KG1 (cell line): ENCODE measurements around the gene FAM240A.

ENCODE experiments used
- DNase-seq: peaks from one replicate; lab custom pipeline; 2025; lab: John Stamatoyannopoulos, UW

The FAM240A gene

GRCh38 chr3:46662771-46663551 lies 50.6 kb downstream of the FAM240A start:
- DNase-seq, result no peak

DNA sequence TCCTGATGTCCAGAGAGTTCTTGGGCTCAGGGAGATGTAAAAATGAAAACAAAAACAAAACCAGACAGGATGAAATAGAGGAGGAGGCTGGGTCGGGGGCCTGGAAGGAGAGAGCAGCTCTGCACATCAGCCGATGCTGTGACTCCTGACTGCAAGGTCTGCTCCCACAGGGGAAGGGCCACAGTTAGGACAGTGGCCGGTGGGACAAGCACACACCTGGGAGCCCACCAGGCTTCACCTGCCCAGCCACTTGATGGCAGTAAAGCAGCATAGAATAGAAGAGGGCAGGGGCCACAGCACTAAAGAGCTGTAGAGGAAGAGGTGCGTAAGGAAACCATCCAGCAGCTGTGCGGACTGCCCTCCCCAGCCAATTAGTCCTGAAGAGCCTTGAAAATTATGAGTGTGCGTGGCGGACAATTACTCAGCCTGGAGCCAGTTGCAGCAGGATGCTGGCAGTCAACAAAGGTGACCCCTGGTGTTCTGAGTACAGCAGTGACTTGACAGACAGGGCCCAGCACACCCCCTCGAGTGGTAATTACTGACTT lies 51.3 kb downstream of the FAM240A start:
- no peak for DNase-seq

- no peak for DNase-seq
Measured at GRCh38 chr3:46664188-46664970, 52.1 kb downstream of the FAM240A start.

DNA sequence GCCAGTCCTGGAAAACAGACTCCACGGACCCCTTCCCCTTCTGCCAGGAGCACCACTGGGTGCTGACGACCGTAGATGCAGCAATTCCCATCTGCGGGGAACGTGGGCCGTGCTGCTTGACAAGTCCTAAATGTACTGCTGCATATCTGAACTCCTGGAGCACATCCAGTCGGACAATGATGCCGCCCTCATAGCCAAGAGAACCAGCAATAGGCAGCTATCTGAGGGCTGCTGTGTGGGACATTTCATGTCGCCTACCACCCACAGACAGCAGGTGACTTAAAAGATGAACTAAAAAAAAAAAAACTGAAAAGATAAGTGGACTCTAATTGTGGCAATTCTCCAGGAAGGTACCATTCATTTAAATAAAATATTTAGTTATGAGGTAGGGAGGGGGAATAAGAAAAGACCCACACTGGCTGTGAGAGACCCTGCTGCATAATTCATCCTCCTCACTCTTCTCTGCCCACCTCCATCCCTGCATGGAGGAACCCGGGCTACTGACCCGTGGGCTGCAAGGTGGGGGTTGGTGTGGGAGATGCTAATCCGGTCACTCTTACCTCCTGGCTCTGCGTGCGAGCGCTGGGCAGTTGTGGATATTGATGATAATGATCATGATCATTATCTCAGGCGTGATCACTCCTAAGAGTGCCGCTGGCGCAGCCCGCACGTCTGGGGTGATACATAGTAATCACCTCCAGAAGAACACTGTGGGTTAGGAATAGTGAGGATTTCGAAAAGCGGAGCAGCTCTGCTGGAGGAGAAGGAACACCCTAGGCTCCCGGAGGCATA lies 52.8 kb downstream of the FAM240A start:
- no peak for DNase-seq

GRCh38 chr3:46665763-46666452 lies 53.6 kb downstream of the FAM240A start:
- DNase-seq, result no peak

DNA sequence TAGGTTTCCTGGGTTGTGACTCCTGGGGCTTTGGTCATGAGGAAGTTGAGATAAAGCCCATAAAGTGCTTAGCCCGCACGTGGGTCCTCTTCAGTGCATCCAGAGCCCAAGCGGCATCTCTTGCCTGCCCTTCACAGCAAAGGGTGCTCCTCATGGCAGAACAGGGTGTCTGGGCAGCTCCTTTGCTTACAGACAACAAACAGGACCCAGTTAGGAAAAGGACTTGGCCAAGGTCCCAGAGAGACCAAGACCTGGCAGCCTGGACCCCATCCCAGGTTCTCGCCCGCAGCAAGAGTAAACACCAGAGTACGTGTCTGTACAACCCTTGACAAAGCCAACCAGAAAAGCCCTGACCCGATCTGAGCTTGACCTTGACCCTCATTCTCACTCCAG lies 54.1 kb downstream of the FAM240A start:
- no peak for DNase-seq

GRCh38 chr3:46667061-46667621 lies 54.8 kb downstream of the FAM240A start:
- DNase-seq, result no peak

- DNase-seq, result no peak
Measured at GRCh38 chr3:46667657-46668056, 55.3 kb downstream of the FAM240A start.

GRCh38 chr3:46668116-46668515 lies 55.8 kb downstream of the FAM240A start:
- no peak for DNase-seq

- no peak for DNase-seq
Measured at GRCh38 chr3:46668591-46668990, 56.3 kb downstream of the FAM240A start.

GRCh38 chr3:46669191-46669999 lies 57.1 kb downstream of the FAM240A start:
- DNase-seq, result no peak

GRCh38 chr3:46670000-46670890 lies 57.9 kb downstream of the FAM240A start:
- no peak for DNase-seq

DNA sequence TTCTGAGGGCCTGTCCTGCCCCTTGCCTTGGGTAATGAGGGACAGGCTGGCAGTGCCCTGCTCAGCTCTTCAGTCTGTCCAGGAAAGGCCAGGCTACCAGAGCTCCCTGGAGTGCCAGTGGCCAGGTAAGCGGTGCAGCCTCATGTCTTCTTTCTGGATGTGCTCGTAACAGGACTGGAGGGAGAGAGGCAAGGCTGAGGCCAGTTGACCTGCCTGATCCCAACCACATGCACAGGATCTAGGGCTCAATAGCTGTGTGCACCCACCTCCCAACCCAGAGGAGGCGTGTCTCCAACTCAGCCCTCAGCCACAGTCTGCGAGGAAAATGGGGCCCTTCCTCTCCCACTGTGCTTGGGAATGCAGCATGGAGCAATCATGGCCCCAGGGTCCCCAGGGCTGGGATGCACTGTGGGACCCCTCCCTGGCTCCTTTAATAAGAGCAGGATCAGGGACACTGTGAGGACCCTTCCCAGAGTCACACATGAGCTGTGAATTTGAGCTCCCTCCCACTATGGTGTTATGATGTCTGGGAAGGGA lies 58.6 kb downstream of the FAM240A start:
- DNase-seq, result no peak

DNA sequence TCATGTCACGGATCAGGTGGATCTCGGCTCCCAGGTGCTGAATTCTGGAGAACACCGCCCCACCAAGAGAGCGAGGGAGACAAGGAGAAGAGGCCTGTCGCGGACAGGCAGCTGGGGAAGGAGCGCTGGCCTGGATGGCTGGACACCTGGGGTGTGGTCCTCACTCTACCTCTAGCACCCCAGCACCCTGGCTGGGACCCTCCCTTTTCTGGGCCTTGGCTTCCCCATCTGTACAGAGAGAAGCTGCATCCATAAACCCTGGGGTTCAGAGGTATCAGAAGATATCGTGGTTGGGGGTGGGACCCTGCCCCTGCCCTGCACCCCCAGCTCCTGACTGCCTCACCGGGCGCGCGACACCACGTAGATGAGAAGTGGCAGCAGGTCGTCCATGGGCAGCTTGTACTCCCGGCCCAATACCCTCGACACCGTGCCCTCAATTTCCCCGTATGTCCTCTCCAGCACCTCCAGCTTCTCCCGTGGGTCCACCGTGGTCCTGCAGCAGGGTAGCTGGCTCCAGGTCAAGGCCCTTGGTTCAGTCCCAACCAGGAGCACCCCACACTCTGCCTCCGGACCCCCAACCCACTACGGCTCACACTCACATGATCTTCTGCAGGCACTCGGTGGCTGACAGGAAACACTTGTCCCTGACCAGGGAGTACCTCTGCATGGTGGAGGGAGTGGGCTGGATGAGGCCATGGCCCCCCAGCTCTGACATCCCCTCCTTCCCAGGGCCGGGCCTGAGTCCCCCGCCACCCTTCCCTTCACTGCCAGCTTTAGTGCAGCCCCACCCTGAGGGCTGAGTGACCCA lies 59.4 kb downstream of the FAM240A start:
- DNase-seq, result no peak

- no peak for DNase-seq
Measured at GRCh38 chr3:46672349-46672695, 60.0 kb downstream of the FAM240A start.

DNA sequence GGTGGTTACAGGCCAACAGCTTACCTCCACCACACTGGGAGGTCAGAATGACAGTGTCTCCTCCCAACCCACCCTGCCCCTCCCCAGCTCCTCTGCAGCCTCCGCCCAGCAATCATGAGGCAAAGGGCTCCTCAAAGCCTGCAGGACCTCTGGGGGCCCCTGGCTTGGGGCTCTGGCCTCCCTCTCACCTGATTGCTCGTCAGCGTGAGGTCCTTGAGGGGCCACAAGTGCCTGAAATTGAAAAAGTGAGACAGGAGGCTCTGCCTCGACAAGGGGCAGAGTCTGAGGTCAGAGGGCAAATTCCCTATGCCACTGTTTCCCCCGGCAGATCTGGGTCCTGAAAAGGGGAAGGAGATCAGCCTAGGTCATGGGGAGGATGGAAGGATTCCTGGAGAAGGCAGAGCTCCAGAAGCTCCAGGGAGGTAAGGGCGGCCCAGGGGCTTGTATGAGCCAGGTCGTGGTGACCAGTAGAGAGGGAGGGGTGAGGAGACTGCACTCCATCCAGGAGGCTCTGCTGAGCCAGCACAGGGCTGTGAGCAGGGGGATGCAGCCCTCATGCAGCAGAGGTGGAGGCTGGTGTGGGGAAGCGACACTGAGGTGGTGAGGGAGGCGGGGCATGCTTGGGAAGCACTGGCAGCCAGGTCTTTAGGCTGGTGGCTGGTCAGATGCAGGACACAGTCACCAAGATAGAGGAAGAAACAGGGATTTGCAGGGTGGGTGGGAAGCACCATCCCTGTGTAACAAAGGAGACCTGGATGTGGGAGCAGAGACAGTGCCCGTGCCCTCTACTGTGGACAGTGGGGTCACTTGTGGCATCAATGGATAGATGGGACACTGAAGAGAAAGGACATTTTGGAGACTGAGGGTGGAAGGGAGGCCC lies 61.1 kb downstream of the FAM240A start:
- no peak for DNase-seq
